Midbrain (tissue), 1 donor: Measurements from ENCODE around the gene CHCHD10.
A peak's percentile ranks its signal among the peaks of the same experiment; 100 is the strongest.
"Not testable (repeated sequence)": the region's sequence is repeated elsewhere in the genome, so short reads cannot be mapped to it uniquely, and the experiment has no call there.

Source experiments
- DNase-seq: peaks from one replicate; lab custom pipeline; 2025; lab: John Stamatoyannopoulos, UW

Gene CHCHD10

DNA sequence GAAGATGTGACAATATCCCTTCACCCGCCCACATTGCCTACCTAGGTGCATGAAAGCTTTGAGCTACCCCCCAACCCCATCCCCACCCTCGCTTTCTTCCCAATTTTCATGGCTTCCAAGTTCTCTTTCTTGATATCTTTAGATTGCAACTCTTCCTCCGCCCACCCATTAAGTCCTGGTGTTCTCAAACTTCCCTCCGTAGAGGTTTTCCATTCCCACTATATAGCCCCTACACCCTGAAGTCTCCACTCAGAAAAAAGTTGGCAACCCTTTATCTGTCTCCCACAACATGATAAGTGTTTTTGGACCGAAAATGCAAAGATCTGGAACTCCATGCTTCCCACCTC, 17.4 kb downstream of the CHCHD10 start:
- no peak for DNase-seq

DNA sequence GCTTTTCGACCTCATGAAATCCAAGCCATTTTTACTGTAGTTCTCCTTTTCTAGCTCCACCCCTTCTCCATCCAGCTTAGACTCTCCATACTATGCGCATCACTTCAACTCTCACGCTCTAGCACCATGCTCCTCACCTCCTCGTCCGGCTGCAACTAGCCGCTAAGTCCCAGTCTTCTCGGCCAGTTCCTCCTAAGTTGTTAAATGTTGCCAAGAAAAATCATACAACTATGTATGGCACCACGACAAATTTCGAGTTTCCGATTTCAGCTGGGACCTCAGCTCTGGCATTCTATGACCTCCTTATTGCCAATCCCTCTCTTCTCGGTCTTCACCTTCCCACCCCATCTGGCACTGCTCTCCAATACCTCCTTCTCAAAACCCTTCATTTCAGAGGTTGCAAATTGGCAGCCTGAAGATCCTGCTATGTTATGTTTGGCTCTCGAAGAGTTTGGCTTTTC, 17.9 kb downstream of the CHCHD10 start:
- DNase-seq: no peak

DNA sequence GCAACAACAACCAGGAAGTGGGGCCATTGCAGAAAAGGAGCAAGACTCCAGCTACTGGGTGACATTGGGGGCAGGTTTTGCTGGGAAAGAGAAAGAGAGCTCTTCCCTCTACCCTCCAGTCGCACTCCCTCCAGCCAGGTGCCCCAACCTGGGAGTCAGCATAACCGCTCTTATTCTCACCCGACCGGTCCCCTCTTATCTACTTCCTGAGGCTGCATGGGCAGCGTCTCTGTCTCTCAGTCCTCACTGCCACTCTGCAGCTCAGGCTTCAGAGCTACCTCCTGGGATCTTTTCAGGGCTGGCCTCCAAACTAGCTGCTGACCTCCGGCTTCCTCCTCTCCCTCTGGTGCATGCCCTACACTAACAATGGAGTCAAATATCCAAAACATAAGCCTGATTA, 22.0 kb downstream of the CHCHD10 start:
- DNase-seq: no peak

DNA sequence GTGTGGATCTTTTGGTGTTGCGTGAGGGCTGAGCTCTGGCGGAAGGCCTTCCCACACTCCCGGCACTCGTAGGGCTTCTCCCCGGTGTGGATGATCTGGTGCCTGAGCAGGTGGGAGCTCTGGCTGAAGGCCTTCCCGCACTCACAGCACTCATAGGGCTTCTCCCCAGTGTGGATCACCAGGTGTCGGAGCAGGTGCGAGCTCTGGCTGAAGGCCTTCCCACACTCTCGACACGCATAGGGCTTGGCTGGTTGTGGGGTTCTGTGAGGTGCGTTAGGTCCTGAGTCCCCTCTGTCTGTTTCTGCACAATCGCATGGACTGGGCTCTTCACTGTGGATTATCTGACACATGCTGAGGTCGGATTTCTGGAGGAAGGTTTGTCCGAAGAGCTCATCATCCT, 23.3 kb downstream of the CHCHD10 start:
- DNase-seq: no peak

DNA sequence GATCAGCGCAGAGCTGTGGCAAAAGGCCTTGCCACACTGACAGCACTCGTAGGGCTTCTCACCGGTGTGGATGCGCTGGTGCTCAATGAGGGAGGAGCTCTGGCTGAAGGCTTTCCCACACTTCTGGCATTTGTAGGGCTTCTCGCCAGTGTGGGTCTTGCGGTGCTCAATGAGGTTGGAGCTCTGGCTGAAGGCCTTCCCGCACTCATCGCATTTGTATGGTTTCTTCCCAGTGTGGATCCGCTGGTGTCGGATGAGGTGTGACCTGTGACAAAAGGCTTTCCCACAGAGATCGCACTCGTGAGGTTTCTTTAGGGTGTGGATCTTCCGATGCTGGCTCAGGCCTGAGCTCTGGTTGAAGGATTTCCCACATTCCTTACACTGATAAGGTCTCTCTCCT, 23.8 kb downstream of the CHCHD10 start:
- DNase-seq: no peak

DNA sequence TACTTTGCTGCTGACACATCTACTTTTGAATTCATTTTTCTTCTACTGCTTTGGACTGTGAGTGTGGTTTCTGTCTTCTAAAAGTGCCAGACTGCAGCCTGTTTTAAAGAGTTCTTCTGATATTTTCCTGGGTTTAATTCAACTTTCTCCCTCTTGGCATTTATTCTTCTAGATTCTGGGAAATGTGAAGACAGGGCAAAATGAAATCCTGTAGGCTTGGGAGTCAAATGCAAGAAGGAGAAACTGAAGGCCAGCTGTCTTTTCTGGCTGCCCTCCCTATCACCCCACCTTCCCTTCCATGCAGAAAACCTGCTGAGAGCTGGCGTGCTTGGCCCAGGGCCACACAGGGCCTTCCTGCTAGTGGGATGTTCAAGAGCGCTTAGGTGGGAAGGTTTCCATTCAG, 24.5 kb downstream of the CHCHD10 start:
- DNase-seq: no peak

DNA sequence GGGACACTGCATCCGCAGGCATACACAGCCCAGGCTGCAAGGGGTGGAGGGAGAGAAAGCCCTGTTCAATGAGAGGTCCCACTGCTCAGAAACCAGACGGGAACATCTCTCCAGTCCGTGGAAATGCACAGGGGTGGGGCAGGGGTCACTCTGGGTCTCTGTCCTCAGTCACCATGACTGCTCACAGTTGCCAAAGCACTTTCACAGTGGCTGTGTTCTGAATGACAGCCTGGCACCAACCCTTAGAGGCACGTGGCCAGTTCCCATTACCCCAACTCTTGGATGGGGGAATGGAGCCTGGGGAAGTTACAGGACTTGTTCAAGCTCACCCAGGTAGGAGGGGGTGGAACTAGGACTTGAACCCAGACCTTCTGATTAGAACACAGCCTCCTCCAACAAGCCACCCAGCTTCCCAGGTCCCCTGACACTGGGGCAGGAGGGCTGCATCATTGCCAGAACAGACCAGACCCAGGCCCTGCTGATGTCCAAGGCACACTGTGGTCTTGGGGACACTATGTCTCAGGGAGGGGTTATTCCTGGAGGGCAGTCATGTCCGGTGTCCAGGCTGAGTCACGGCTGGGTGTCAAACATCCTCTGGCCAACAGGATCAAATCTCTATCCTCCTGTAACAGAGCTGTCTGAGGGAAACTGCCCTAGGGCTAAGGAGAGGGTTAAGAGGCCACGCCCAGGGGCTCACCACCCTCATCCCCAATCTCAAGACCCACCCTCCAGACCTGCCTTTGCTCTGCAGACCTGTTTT, 25.1 kb downstream of the CHCHD10 start:
- DNase-seq: no peak

DNA sequence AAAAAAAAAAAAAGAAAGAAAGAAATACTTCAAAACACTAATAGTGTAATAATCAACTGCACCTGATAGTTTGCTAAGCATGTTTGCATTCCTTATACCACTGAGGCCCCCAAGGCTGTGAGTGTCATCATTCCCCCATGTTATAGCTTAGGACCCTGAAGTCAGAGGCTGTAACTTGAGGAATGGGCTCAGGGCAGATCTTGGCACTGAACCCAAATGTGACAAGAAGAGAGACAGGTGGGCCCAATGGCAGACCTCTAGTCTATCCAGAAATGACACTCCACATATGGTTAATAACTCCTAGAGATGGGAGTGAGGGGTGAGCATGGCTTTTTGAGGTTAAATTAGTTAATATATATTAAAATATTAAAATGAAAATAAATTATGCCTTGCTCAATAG, 30.1 kb downstream of the CHCHD10 start:
- no peak for DNase-seq

DNA sequence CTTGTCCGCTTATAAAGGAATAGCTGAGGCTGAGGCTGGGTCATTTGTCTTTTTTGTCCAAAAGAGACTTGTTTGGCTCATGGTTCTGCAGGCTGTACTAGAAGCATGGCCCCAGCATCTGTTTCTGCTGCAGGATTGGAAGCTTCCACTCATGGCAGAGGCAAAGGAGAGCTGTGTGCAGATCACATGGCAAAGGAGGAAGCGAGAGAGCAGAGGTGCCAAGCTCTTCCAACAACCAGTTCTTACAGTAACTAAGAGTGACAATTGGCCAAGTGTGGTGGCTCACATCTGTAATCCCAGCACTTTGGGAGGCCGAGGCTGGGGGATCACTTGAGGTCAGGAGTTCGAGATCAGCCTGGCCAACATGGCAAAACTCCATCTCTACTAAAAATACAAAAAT, 39.7 kb downstream of the CHCHD10 start:
- not testable (repeated sequence) for DNase-seq

DNA sequence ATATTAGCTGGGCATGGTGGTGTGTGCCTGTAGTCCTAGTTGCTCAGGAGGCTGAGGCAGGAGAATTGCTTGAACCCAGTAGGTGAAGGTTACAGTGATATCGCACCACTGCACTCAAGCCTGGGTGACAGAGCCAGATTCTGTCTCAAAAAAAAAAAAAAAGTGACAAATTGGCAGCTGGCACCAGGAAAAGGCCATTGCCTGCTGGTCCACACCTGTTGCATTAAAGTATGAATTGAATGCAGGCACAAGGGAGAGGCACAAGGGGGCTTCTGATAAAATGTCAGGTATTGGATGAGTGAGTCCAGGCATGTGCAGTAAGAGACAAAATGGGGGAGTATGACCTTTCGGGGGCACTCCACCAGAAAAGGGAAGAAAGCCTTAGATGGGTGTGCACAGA, 45.0 kb downstream of the CHCHD10 start:
- no peak for DNase-seq

DNA sequence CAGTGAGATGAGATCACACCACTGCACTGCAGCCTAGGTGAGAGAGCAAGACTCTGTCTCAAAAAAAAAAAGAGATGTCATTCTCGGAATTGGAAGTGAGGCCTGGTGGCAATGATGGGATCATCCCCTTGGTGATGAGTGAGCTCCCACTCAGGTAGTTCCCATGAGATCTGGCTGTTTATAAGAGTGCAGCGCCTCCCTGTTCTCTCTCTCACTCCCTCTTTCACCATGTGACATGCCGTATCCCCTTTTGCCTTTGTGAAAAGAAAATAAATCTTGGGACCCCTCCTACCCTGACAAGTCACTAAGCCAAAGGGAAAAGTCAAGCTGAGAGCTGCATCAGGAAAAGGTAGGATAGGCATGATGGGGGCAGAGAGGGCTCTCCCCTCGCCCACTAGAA, 45.6 kb downstream of the CHCHD10 start:
- no peak for DNase-seq

DNA sequence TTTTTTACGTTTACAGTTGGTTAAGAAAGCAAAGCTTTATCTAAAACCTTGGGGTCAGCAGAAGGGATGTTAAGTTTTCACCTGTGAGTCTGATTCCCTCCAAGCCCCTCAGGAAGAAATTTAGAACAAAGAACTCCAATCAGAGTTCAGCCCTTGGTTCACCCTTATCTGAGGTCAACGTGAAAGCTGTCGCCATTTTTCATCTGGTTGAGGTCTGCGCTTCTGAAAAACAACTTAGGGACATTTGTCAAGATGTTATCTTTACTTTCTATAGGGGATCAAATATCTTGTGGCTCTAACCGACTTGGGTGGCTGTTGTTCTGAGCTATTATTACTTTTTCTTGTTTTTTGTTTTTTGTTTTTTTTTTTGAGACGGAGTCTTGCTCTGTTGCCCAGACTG, 46.9 kb downstream of the CHCHD10 start:
- DNase-seq: no peak

DNA sequence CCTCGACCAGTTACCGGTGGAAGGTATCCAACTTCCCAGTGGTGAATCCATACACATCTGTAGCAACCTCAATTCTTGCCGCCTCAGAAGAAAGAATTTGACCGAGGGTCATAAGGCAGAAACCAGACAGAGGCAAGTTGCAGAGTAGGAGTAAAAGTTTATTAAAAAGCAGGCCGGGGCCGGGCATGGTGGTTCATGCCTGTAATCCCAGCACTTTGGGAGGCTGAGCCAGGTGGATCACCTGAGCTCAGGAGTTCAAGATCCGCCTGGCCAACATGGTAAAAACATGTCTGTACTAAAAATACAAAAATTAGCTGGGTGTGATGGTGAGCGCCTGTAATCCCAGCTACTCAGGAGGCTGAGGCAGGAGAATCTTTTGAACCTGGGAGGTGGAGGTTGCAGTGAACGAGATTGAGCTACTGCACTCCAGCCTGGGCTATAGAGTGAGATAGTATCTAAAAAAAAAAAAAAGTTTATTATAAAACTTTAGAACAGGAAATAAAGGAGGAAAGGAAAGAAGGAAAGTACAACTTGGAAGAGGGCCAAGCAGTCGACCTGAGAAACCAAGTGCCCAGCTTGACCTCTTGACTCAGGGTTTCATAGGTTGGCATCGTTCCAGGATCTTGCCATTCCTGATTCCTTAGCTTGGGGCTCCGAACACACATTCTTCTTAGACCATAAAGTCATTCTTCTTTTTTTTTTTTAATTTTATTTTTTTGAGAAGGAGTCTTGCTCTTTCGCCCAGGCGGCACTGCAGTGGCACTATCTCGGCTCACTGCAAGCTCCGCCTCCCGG, 49.2 kb downstream of the CHCHD10 start:
- no peak for DNase-seq

DNA sequence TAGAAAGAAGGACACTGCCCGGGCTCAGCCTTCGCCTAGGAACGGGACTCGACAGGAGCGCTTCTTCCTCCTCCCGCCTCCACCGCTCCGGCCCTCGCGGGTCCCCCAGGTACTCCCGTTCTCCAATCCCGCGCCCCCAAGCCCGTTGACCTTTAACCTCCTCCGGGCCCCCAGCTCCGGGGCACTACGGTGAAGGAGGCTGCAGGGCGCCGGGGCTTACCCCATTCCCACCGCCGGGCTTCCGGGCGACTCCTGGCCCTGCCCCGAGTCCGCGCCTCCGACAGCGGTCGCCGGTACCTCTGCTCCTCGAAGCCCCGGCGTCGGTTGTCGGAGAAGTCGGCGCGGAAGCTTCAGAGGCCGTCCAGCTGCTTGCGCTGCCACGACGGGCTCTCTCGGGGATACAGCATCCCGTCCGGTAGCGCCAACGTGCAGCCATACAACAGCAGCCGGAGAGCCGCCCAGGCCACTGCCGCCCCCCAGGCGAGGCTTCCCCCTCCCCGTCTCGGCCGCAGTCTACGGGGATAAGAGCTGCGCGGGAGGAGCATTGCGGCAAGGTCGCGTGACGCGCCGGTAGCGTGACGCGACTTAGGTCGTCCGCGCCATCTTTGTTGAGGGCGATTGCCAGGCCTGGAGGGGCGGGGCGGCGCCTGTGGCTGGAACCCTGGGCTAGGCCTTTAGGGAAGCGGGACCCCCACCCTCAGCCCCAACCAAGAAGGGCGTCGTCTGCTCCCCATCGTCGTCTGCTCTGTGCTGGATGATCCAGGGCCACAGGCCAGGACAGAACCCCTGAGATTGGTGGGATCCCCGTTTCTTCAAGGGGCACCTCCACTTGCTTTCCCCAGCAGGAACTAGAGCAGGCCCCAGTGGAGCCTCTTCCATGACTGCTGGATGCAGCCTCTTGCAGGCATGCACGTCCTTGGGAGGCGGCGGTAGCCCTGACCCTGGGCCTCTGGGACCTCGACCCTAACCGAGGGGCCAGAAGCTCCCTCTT, 50.7 kb downstream of the CHCHD10 start:
- DNase-seq: peak; percentile 92
